ENCODE measurements around the gene STAT2.
"Not testable (repeated sequence)": the region's sequence is repeated elsewhere in the genome, so short reads cannot be mapped to it uniquely, and the experiment has no call there.

GRCh38 chr12:56321610-56322009, 38.3 kb downstream of the STAT2 start:
- TF ChIP-seq CTCF, POLR2A, POLR2AphosphoS5, EP300 (IDR thresholded peaks at IDR 0.05): not testable (repeated sequence)
